Right lobe of liver (tissue), 6 donors: Measurements from ENCODE around the gene SLC24A3. TPM values are rescaled to one million over a fixed set of nuclear protein-coding genes. Genes with fewer than 3 reads are reported as not detected.

ENCODE experiments used
- ATAC-seq, 4 donors: fragments of 200-7000 bp; cut with Tn5 transposase; one replicate each; pipeline ENCODE4 v1.9.1; 2020; ENCODE audit warnings: mild to moderate bottlenecking in 4 of 4, moderate library complexity in 4 of 4
- DNase-seq, 3 donors: peaks; one replicate each; pipeline ENCODE4 v3.0.0-alpha.2; 2020
- H3K27ac ChIP-seq, 3 donors: fragments of 200-600 bp; one replicate each; pipeline ENCODE4 v1.8.0; 2022
- H3K27me3 ChIP-seq, 2 donors: fragments of 200-600 bp; one replicate each; pipeline ENCODE4 v1.8.0; 2022
- H3K36me3 ChIP-seq, 4 donors: fragments of 200-600 bp; sonication (generic) in 1 of 4; one replicate each; pipeline versions ENCODE4 v1.5.1 to v1.8.0; 2017 to 2022; ENCODE audit warnings: control low read depth in 1 of 4
- H3K4me1 ChIP-seq, 4 donors: fragments of 200-600 bp; sonication (generic) in 1 of 4; one replicate each; pipeline versions ENCODE4 v1.5.1 to v1.8.0; 2017 to 2022; ENCODE audit warnings: control low read depth in 1 of 4
- H3K4me3 ChIP-seq, 3 donors: fragments of 200-600 bp; one replicate each; pipeline ENCODE4 v1.8.0; 2022
- H3K9me3 ChIP-seq, 4 donors: fragments of 200-600 bp; sonication (generic) in 1 of 4; one replicate each; pipeline versions ENCODE4 v1.5.1 to v1.8.0; 2017 to 2022; ENCODE audit warnings: control low read depth in 1 of 4
- CTCF ChIP-seq, 4 donors: fragments of 200-600 bp in 3 of 4; fragments of 450-650 bp in 1 of 4; IDR thresholded peaks; one replicate each; pipeline versions ENCODE4 v1.5.1 to v1.8.0; 2016 to 2022; ENCODE audit warnings: antibody characterized with exemption in 4 of 4, mild to moderate bottlenecking in 2 of 4
- POLR2A ChIP-seq: fragments of 450-650 bp; IDR thresholded peaks from one replicate; pipeline ENCODE4 v1.6.1; 2017; ENCODE audit warnings: antibody characterized with exemption, mild to moderate bottlenecking
- WGBS: methylation state at CpG from one replicate; pipeline ENCODE4 v1.1.6; 2018; ENCODE audit warnings: low coverage, low lambda C conversion rate; ENCODE audit not compliant: insufficient coverage; ENCODE audit errors: missing lambda C conversion rate; 5-methylcytosine and 5-hydroxymethylcytosine counted together
- intact Hi-C, 2 donors: fragments of 100-400 bp; cut with DNase I; formaldehyde crosslinking; loops; one replicate each; pipeline versions ENCODE4 v1.11.2 to v1.14.1; 2022
- total RNA-seq, 6 experiments: library from RNA; depleted of rRNA in 2 of 6; stranded (reverse); fragments of >200 nt in 2 of 6; fragmentation: NEBNext Ultra II Directional in 3 of 6; extraction: Animal tissue kit (Norgen Biotek cat#: 25700) in 3 of 6; gene quantifications; one replicate each; pipeline versions ENCODE4 v1.1.0 to v1.2.4, GENCODE V29; 2016 to 2023
- donor health status: DM: no; HTN: yes; CAD: no.
- donor health status: DM: no; HTN: no; CAD: no.
- donor health status: DM: no; HTN: no; CAD: no.
- donor health status: DM: no; HTN: yes; CAD: no.
- donor health status: DM: no; HTN: yes; CAD: no.

SLC24A3 gene
- total RNA-seq, 6 experiments from 2014 or later = 0.06 to 0.49 (median 0.27) TPM

GRCh38 chr20:19427480-19427879, 215.0 kb downstream of the SLC24A3 start:
- 48% methylated on average over 9 of the region's 9 CpGs for WGBS
- DNase-seq = peak in 1 of 3 donors; percentile 30
- ATAC-seq = peak; percentile 52 to 73 (median 62)
- H3K27me3 ChIP-seq = no peaks in the 10 kb centered on the region
- TF ChIP-seq CTCF (IDR thresholded peaks at IDR 0.05) (no peak), POLR2A (no peak)
- no peaks in the 10 kb centered on the region for H3K4me1 ChIP-seq
- no peak overlapping the region for H3K4me3 ChIP-seq
- H3K27ac ChIP-seq = no peak overlapping the region
- intact Hi-C loops = no loop called here
- no peaks in the 10 kb centered on the region for H3K9me3 ChIP-seq
- no peaks in the 10 kb centered on the region for H3K36me3 ChIP-seq

- Histone ChIP-seq H3K27me3 (no peaks in the 10 kb centered on the region), H3K9me3 (no peaks in the 10 kb centered on the region), H3K27ac (no peak overlapping the region), H3K36me3 (no peaks in the 10 kb centered on the region), H3K4me3 (no peak overlapping the region), H3K4me1 (no peaks in the 10 kb centered on the region)
- intact Hi-C loops = no loop called here
- TF ChIP-seq POLR2A = no peak
- ATAC-seq (no peak), DNase-seq (no peak)
- 32% methylated on average over 7 of the region's 7 CpGs for WGBS
These were observed 215.5 kb downstream of the SLC24A3 start for GRCh38 chr20:19427913-19428312.

- no peaks in the 10 kb centered on the region for H3K4me1 ChIP-seq
- H3K36me3 ChIP-seq = no peaks in the 10 kb centered on the region
- intact Hi-C loops = no loop called here
- no peaks in the 10 kb centered on the region for H3K27me3 ChIP-seq
- DNase-seq (no peak), ATAC-seq (no peak)
- H3K27ac ChIP-seq = no peak overlapping the region
- no peaks in the 10 kb centered on the region for H3K9me3 ChIP-seq
- 52% methylated on average over 5 of the region's 5 CpGs for WGBS
- TF ChIP-seq POLR2A (no peak), CTCF (IDR thresholded peaks at IDR 0.05) (no peak)
- no peak overlapping the region for H3K4me3 ChIP-seq
These were observed 215.9 kb downstream of the SLC24A3 start for GRCh38 chr20:19428324-19428723.

GRCh38 chr20:19429538-19429937, 217.1 kb downstream of the SLC24A3 start:
- WGBS = 54% methylated on average over 7 of the region's 7 CpGs
- Histone ChIP-seq H3K4me3 (no peak overlapping the region), H3K36me3 (no peaks in the 10 kb centered on the region), H3K9me3 (no peaks in the 10 kb centered on the region), H3K27ac (no peak overlapping the region), H3K27me3 (no peaks in the 10 kb centered on the region), H3K4me1 (no peaks in the 10 kb centered on the region)
- TF ChIP-seq POLR2A (no peak), CTCF (IDR thresholded peaks at IDR 0.05) (no peak)
- intact Hi-C loops = no loop called here
- DNase-seq (no peak), ATAC-seq (no peak)

GRCh38 chr20:19430641-19431315, 218.3 kb downstream of the SLC24A3 start:
- Histone ChIP-seq H3K4me3 (no peak overlapping the region), H3K27me3 (no peaks in the 10 kb centered on the region), H3K36me3 (no peaks in the 10 kb centered on the region), H3K9me3 (no peaks in the 10 kb centered on the region), H3K27ac (no peak overlapping the region), H3K4me1 (no peaks in the 10 kb centered on the region)
- TF ChIP-seq POLR2A (no peak), CTCF (IDR thresholded peaks at IDR 0.05) (no peak)
- no peak for DNase-seq
- peak in 1 of 4 donors; percentile 17 for ATAC-seq
- intact Hi-C loops = no loop called here
- 66% methylated on average over 2 of the region's 5 CpGs for WGBS
